B cell (primary cell): ENCODE results near the gene SLAMF6. TPM values are rescaled to one million over a fixed set of nuclear protein-coding genes. Genes with fewer than 3 reads are reported as not detected.

ENCODE experiments used
- ATAC-seq: fragments of 200-7000 bp; cut with Tn5 transposase; one replicate; pipeline ENCODE4 v1.10.0; 2021; ENCODE audit warnings: low read depth, mild to moderate bottlenecking, moderate number of reproducible peaks, moderate library complexity
- CTCF ChIA-PET: fragments of 350-600 bp; sonication (Branson Sonifier 250); formaldehyde crosslinking; loops from one replicate; lab custom pipeline; 2021; ENCODE audit warnings: antibody characterized with exemption, inconsistent platforms; lab: Charles Lee
- POLR2A ChIA-PET: fragments of 350-600 bp; sonication (Branson Sonifier 250); formaldehyde crosslinking; loops from one replicate; lab custom pipeline; 2021; ENCODE audit warnings: antibody characterized with exemption; lab: Charles Lee
- DNase-seq: peaks from one replicate; pipeline ENCODE4 v3.0.0; 2013
- H2AFZ ChIP-seq: 2 replicates; pipeline ENCODE4 v1.6.1; 2012; ENCODE audit warnings: mild to moderate bottlenecking, low read depth, low read length; ENCODE audit not compliant: insufficient read depth, poor library complexity, severe bottlenecking
- H3K27ac ChIP-seq, 2 donors: 1 replicate in 1 of 2; 2 replicates in 1 of 2; pipeline ENCODE4 v1.5.1; 2012 to 2013; ENCODE audit warnings: low read length in 2 of 2, mild to moderate bottlenecking in 2 of 2, moderate library complexity in 1 of 2
- H3K27me3 ChIP-seq, 4 experiments: fragments of 200-600 bp in 1 of 4; sonication (generic) in 1 of 4; replicated peaks in 1 of 4; 1 replicate in 2 of 4; 2 replicates in 2 of 4; pipeline versions ENCODE4 v1.6.1 to v1.7.0; 2013 to 2016; ENCODE audit warnings: low read length in 3 of 4, mild to moderate bottlenecking in 2 of 4, mixed read lengths in 1 of 4, moderate library complexity in 1 of 4; ENCODE audit not compliant: insufficient read depth in 4 of 4, control insufficient read depth in 3 of 4; ENCODE audit errors: control extremely low read depth in 1 of 4
- H3K36me3 ChIP-seq, 2 experiments: replicated peaks in 1 of 2; 1 replicate in 1 of 2; 2 replicates in 1 of 2; pipeline versions ENCODE4 v1.6.1 to v1.7.1; 2013; ENCODE audit warnings: low read length in 1 of 2; ENCODE audit not compliant: insufficient read depth in 2 of 2, control insufficient read depth in 1 of 2; ENCODE audit errors: control extremely low read depth in 1 of 2, extremely low read depth in 1 of 2
- H3K4me1 ChIP-seq, 2 donors: fragments of 200-600 bp in 1 of 2; sonication (generic) in 1 of 2; 1 replicate in 1 of 2; 2 replicates in 1 of 2; pipeline versions ENCODE4 v1.5.1 to v1.6.1; 2013 to 2017; ENCODE audit warnings: low read length in 2 of 2; ENCODE audit not compliant: control insufficient read depth in 2 of 2, insufficient read depth in 2 of 2
- H3K4me2 ChIP-seq: replicated peaks from 2 replicates; pipeline ENCODE3; 2012; ENCODE audit warnings: mild to moderate bottlenecking, low read depth, low read length; ENCODE audit not compliant: poor library complexity, severe bottlenecking
- H3K4me3 ChIP-seq, 5 experiments: fragments of 200-600 bp in 1 of 5; sonication (generic) in 1 of 5; 1 replicate in 3 of 5; 2 replicates in 2 of 5; pipeline versions ENCODE4 v1.5.1 to v1.7.0; 2011 to 2016; ENCODE audit warnings: low read length in 4 of 5, mild to moderate bottlenecking in 4 of 5, low read depth in 2 of 5, control low read depth in 1 of 5, moderate library complexity in 1 of 5; ENCODE audit not compliant: insufficient read depth in 1 of 5; ENCODE audit errors: control extremely low read depth in 1 of 5, extremely low read depth in 1 of 5
- H3K79me2 ChIP-seq: fragments of 200-600 bp; sonication (generic); one replicate; pipeline ENCODE4 v1.6.0; 2016; ENCODE audit warnings: low read length; ENCODE audit not compliant: control insufficient read depth, insufficient read depth
- H3K9ac ChIP-seq: fragments of 200-600 bp; sonication (generic); 2 replicates; pipeline ENCODE4 v1.6.1; 2017; ENCODE audit warnings: mild to moderate bottlenecking, low read length, moderate library complexity
- H3K9me3 ChIP-seq, 3 donors: one replicate each; pipeline versions ENCODE4 v1.6.1 to v1.7.1; 2013; ENCODE audit warnings: low read length in 2 of 3; ENCODE audit not compliant: control insufficient read depth in 2 of 3, insufficient read depth in 1 of 3; ENCODE audit errors: control extremely low read depth in 1 of 3
- H4K20me1 ChIP-seq: 2 replicates; pipeline ENCODE4 v1.6.0; 2012; ENCODE audit warnings: mild to moderate bottlenecking, low read length; ENCODE audit not compliant: insufficient read depth, control insufficient read depth, poor library complexity, severe bottlenecking
- H3K27ac Mint-ChIP-seq: one replicate; pipeline ENCODE4 v1.8.0; 2021; ENCODE audit warnings: mixed read lengths
- H3K27me3 Mint-ChIP-seq: one replicate; pipeline ENCODE4 v1.8.0; 2021; ENCODE audit warnings: mixed read lengths
- H3K4me1 Mint-ChIP-seq: one replicate; pipeline ENCODE4 v1.8.0; 2021; ENCODE audit warnings: mixed read lengths
- H3K4me3 Mint-ChIP-seq: one replicate; pipeline ENCODE4 v1.8.0; 2021; ENCODE audit warnings: mixed read lengths
- H3K9me3 Mint-ChIP-seq: one replicate; pipeline ENCODE4 v1.8.0; 2022; ENCODE audit warnings: mixed read lengths; ENCODE audit not compliant: insufficient read depth
- CTCF ChIP-seq: fragments of 200-600 bp; IDR thresholded peaks from one replicate; pipeline ENCODE4 v1.8.0; 2022; ENCODE audit warnings: antibody characterized with exemption, mild to moderate bottlenecking
- EZH2 ChIP-seq: IDR thresholded peaks from 2 replicates; pipeline ENCODE4 v1.6.1; 2012; ENCODE audit warnings: borderline replicate concordance, low read depth, mild to moderate bottlenecking, moderate library complexity, low read length; ENCODE audit not compliant: insufficient read depth, poor library complexity, severe bottlenecking
- intact Hi-C: fragments of 100-400 bp; cut with micrococcal nuclease; formaldehyde crosslinking; loops from one replicate; pipeline ENCODE4 v1.10.0; 2022
- polyA plus RNA-seq: library from polyadenylated mRNA; depleted of rRNA; stranded (reverse); fragments of >200 nt; gene quantifications from 2 replicates; pipeline ENCODE4 v1.2.3, GENCODE V29; 2012
- total RNA-seq, 2 donors: library from RNA; stranded (reverse); fragments of 120-200 nt in 1 of 2; gene quantifications; 1 replicate in 1 of 2; 2 replicates in 1 of 2; pipeline versions ENCODE4 v1.2.3 to v1.2.4, GENCODE V29; 2013 to 2022

The SLAMF6 gene
- total and polyA plus RNA-seq, 2 donors (not counting 1 experiment from before 2014, with no cell fraction given), result 64.8 to 79.6 TPM

- H3K36me3 ChIP-seq, result peaks cover 10 to 22% of the 10 kb centered on the region in 2 experiments
- ATAC-seq, result no peak
These were observed 37.8 kb upstream of the SLAMF6 start for GRCh38 chr1:160560806-160561205.

More at GRCh38 chr1:160560806-160561205, 37.8 kb upstream of the SLAMF6 start:
- Mint-ChIP-seq H3K4me3 (no peak overlapping the region), H3K27ac (no peak overlapping the region), H3K27me3 (no peaks in the 10 kb centered on the region), H3K4me1 (peaks cover 60% of the 10 kb centered on the region), H3K9me3 (peaks cover 2% of the 10 kb centered on the region)
- Histone ChIP-seq H3K27ac (no peak overlapping the region), H3K4me3 (no peak overlapping the region), H3K9me3 (peaks cover 0 to 17% (median 4%) of the 10 kb centered on the region in 3 donors), H3K79me2 (peaks cover 75% of the 10 kb centered on the region), H3K9ac (no peak overlapping the region), H3K4me1 (peaks cover 14 to 23% of the 10 kb centered on the region in 2 donors), H2AFZ (no peak overlapping the region), H3K27me3 (no peaks in the 10 kb centered on the region), H4K20me1 (no peaks in the 10 kb centered on the region), H3K4me2 (no peak overlapping the region)
- no peak for DNase-seq
- CTCF ChIA-PET, result interaction anchor here (1.0 to 1.7 kb wide), 4 partner anchors 12 to 46 kb away, joined by 3 to 4 read pairs (median 4); no protein-coding TSS in a partner anchor
- intact Hi-C loops, result no loop called here
- POLR2A ChIA-PET, result no interaction called here
- TF ChIP-seq EZH2 (no peak), CTCF (no peak)
